Hypothalamus (tissue), 51 donors: Measurements from ENCODE around the gene PHACTR3.

Source experiments
- DNase-seq, 51 donors: peaks; one replicate each; lab custom pipeline; 2025; lab: John Stamatoyannopoulos, UW

PHACTR3 gene

GRCh38 chr20:59586613-59587012 is 17.7 kb upstream of the PHACTR3 start:
- DNase-seq, result no peak

DNA sequence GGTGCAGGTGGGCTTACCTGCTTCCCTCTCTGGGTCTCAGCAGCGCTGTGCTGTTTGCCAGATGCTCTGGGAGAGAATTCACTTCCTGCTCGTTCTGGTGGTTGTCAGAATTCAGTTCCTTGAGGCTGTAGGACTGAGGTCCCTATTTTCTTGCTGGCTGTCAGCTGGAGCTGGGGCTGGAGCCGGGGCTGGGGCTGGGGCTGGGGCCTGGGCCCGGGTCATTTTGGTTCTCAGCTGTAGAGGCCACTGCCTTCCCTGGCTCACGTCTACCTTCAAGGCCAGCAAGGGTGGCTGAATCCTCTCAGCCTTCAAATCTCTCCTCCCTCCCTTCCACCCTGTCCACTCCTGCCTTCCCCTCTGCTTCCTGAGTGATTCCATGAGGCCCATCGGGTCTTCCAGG is 16.8 kb upstream of the PHACTR3 start:
- DNase-seq, result no peak

- no peak for DNase-seq
These were observed 16.0 kb upstream of the PHACTR3 start for GRCh38 chr20:59588236-59588855.

GRCh38 chr20:59589086-59589684 is 15.2 kb upstream of the PHACTR3 start:
- DNase-seq, result no peak

GRCh38 chr20:59591061-59591460 is 13.3 kb upstream of the PHACTR3 start:
- no peak for DNase-seq

DNA sequence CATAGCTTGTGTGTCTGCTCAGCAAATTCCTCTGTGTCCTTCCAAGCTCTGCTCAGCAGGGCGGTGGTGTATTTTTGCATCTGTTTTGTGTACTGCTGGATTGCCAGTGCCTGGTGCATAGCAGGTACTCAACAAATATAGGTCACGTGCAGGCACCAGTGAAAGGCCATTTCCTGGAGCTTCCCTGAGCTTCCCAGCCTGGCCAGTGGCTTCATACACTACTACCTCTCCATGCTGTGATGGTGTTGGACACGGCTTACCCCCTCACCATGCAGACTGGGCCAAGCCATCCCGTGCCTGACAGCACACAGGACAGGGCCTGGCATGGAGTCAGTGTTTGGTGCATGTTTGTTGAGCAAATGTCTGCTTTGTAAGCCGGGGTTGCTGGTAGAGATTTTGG is 7.7 kb upstream of the PHACTR3 start:
- DNase-seq, result no peak

GRCh38 chr20:59597240-59597639 is 7.1 kb upstream of the PHACTR3 start:
- no peak for DNase-seq

- DNase-seq, result peak in 38 of 51 donors; percentile 16 to 76 (median 42)
These were observed 5.6 kb upstream of the PHACTR3 start for GRCh38 chr20:59598625-59599310.

GRCh38 chr20:59599941-59600340 is 4.4 kb upstream of the PHACTR3 start:
- DNase-seq, result no peak

GRCh38 chr20:59600472-59600871 is 3.9 kb upstream of the PHACTR3 start:
- DNase-seq, result no peak

GRCh38 chr20:59602546-59603080 is 1.7 kb upstream of the PHACTR3 start:
- no peak for DNase-seq

DNA sequence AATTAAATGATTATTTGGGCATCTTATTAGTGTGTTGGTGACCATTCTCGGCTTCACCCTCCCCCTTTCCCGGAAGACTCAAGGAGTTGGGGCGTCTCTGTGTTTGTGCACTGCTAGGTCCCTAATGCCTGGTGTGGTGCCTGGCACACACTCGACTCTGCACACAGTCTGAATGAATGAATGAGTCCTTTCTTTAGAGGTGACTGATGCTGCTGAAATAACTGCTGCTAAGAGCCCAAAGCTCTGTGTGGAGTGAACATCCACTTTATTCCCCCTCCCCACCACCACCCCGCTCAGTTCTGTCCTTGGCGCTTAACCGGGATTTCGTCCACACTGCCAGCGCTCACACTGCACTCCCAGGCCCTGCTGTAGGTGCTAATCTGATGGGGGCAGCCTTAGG is 1.2 kb upstream of the PHACTR3 start:
- DNase-seq, result peak in 3 of 51 donors; percentile 35 to 61 (median 36)

GRCh38 chr20:59604741-59605600 is 631 bp downstream of the PHACTR3 start:
- DNase-seq, result peak in 16 of 51 donors; percentile 27 to 69 (median 41)

GRCh38 chr20:59605601-59606364 is 1.4 kb downstream of the PHACTR3 start:
- DNase-seq, result peak in 5 of 51 donors; percentile 19 to 78 (median 39)

DNA sequence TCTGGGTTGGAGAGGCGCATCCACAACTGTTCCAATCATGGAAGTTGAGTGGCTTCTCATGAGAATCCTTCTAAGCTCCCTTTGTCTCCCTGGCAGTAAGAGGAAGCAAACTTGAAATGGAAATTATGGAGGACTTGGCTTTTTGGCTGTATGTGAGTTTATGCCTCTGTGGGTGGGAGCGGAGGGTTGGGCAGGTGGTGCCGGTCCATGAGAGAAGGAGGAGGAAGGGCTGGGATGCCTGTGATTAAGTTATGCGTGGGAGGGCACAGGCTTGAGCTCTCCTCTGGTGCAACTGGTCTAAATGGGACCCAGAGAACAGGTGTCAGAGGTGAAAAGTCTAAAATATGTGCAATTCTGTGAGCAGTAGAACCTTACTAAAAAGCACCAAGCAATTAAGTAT is 2.2 kb downstream of the PHACTR3 start:
- DNase-seq, result peak in 2 of 51 donors; percentile 38 to 51

- DNase-seq, result no peak
These were observed 4.1 kb downstream of the PHACTR3 start for GRCh38 chr20:59608396-59608795.

GRCh38 chr20:59608871-59609270 is 4.5 kb downstream of the PHACTR3 start:
- no peak for DNase-seq

DNA sequence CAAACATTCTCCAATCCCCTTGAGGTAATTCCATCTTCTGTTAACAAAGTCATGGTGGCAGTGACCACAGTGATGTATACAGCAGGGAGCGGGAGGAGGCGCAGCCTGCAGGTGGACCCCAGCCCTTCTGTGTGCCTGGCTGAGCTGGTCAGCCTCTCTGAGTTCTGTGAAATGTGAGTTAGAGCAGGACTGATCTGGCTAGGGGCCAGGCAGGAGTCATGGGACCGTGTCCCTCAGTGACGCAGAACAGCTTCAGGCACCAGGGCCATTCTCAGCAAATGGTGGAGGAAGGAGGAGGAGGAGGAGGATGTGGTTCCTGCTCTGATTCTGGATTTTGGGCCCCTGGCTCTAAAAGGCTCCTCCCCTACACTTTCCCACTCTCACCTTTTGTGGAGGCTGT is 6.9 kb downstream of the PHACTR3 start:
- peak in 7 of 51 donors; percentile 29 to 56 (median 40) for DNase-seq

GRCh38 chr20:59613861-59614260 is 9.5 kb downstream of the PHACTR3 start:
- no peak for DNase-seq

DNA sequence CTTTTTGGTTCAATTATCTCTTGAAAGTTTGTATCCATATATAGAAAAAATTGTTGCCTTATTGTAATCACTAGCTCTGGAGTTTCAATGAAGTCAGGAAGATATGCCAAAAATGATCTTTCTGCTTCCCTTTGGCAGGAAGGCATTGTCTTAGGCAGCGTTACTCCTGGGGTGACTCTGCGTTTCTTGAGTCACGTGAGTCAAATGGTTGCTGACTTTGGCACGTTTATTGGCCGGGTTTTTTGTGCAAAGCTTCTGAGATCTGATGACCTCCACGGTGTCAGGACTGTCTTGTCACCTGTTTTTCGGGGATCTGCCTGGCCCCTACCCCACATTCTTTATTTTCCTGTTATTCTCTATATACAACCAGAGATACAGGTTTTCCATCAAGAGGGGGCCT is 10.4 kb downstream of the PHACTR3 start:
- DNase-seq, result no peak
